IMR-90 (cell line): Measurements from ENCODE around the gene ZNF454. TPM values are rescaled to one million over a fixed set of nuclear protein-coding genes. Genes with fewer than 3 reads are reported as not detected.

ENCODE experiments used
- ATAC-seq: fragments of 200-7000 bp; cut with Tn5 transposase; 2 replicates; pipeline ENCODE4 v1.9.1; 2020; ENCODE audit warnings: low read depth, mild to moderate bottlenecking, moderate library complexity
- BruUV-seq: library from RNA; stranded (reverse); fragments of 400-500 nt; replicated peaks from 2 replicates; lab custom pipeline; 2021; lab: Mats Ljungman, UMichigan
- CTCF ChIA-PET: fragments of 300-600 bp; formaldehyde crosslinking; extraction: SDS; loops from one replicate; lab custom pipeline; 2021; ENCODE audit warnings: antibody characterized with exemption; lab: Yijun Ruan, JAX
- POLR2A ChIA-PET: fragments of 300-600 bp; sonication (Branson Sonifier 250); formaldehyde crosslinking; loops from one replicate; lab custom pipeline; 2022; ENCODE audit warnings: antibody characterized with exemption; ENCODE audit not compliant: unreplicated experiment; lab: Charles Lee
- DNase-seq: peaks from one replicate; pipeline ENCODE4 v3.0.0; 2013
- H2AFZ ChIP-seq: replicated peaks from 2 replicates; pipeline ENCODE3; 2013; ENCODE audit warnings: low read length, mild to moderate bottlenecking; ENCODE audit not compliant: poor library complexity
- H2AK5ac ChIP-seq: 2 replicates; pipeline ENCODE4 v1.6.1; 2013; ENCODE audit warnings: low read depth, low read length, inconsistent platforms
- H2AK9ac ChIP-seq: replicated peaks from 2 replicates; pipeline ENCODE3; 2013; ENCODE audit warnings: mild to moderate bottlenecking, low read depth, low read length, moderate library complexity; ENCODE audit not compliant: poor library complexity
- H2BK120ac ChIP-seq: 2 replicates; pipeline ENCODE4 v1.6.1; 2013; ENCODE audit warnings: low read depth, low read length, inconsistent platforms
- H2BK15ac ChIP-seq: 3 replicates; pipeline ENCODE4 v1.6.1; 2013; ENCODE audit warnings: low read depth, low read length, inconsistent platforms
- H2BK20ac ChIP-seq: 2 replicates; pipeline ENCODE4 v1.6.1; 2013; ENCODE audit warnings: low read depth, mild to moderate bottlenecking, inconsistent platforms, low read length, moderate library complexity
- H2BK5ac ChIP-seq: 2 replicates; pipeline ENCODE4 v1.6.1; 2013; ENCODE audit warnings: mild to moderate bottlenecking, low read depth, low read length, inconsistent platforms; ENCODE audit not compliant: poor library complexity, severe bottlenecking
- H3K14ac ChIP-seq: replicated peaks from 2 replicates; pipeline ENCODE4 v1.6.1; 2013; ENCODE audit warnings: low read depth, low read length, inconsistent platforms
- H3K18ac ChIP-seq: 2 replicates; pipeline ENCODE4 v1.6.1; 2013; ENCODE audit warnings: low read depth, low read length, control low read depth
- H3K23ac ChIP-seq: 2 replicates; pipeline ENCODE4 v1.6.1; 2013; ENCODE audit warnings: low read depth, low read length, inconsistent platforms
- H3K27ac ChIP-seq: 2 replicates; pipeline ENCODE4 v1.5.1; 2013; ENCODE audit warnings: mild to moderate bottlenecking, control low read depth, low read length; ENCODE audit not compliant: insufficient read depth
- H3K27me3 ChIP-seq: 2 replicates; pipeline ENCODE4 v1.6.1; 2013; ENCODE audit warnings: low read length; ENCODE audit not compliant: control insufficient read depth, insufficient read depth
- H3K36me3 ChIP-seq: 2 replicates; pipeline ENCODE4 v1.6.1; 2013; ENCODE audit warnings: low read length, mixed read lengths; ENCODE audit not compliant: control insufficient read depth, insufficient read depth
- H3K4ac ChIP-seq: 2 replicates; pipeline ENCODE4 v1.6.1; 2013; ENCODE audit warnings: low read depth, low read length, inconsistent platforms
- H3K4me1 ChIP-seq: 2 replicates; pipeline ENCODE4 v1.6.1; 2013; ENCODE audit warnings: low read length, mixed read lengths; ENCODE audit not compliant: control insufficient read depth, insufficient read depth
- H3K4me2 ChIP-seq: 2 replicates; pipeline ENCODE4 v1.6.1; 2013; ENCODE audit warnings: low read depth, mild to moderate bottlenecking, control low read depth, low read length, moderate library complexity
- H3K4me3 ChIP-seq: 2 replicates; pipeline ENCODE4 v1.5.1; 2013; ENCODE audit warnings: low read depth, mild to moderate bottlenecking, control low read depth, low read length, moderate library complexity; ENCODE audit not compliant: insufficient read depth
- H3K56ac ChIP-seq: 2 replicates; pipeline ENCODE4 v1.6.1; 2013; ENCODE audit warnings: low read length, inconsistent platforms; ENCODE audit not compliant: insufficient read depth; ENCODE audit errors: extremely low read depth
- H3K79me1 ChIP-seq, 2 experiments: 2 replicates each; pipeline ENCODE4 v1.6.1; 2013; ENCODE audit warnings: low read length in 2 of 2, inconsistent platforms in 1 of 2, low read depth in 1 of 2
- H3K9ac ChIP-seq: 2 replicates; pipeline ENCODE4 v1.6.1; 2013; ENCODE audit warnings: low read depth, low read length, control low read depth
- H3K9me1 ChIP-seq: 2 replicates; pipeline ENCODE4 v1.6.1; 2013; ENCODE audit warnings: low read length, inconsistent platforms; ENCODE audit not compliant: insufficient read depth
- H3K9me3 ChIP-seq: 2 replicates; pipeline ENCODE4 v1.6.1; 2013; ENCODE audit warnings: low read length; ENCODE audit not compliant: control insufficient read depth, insufficient read depth
- H4K20me1 ChIP-seq: 2 replicates; pipeline ENCODE4 v1.6.1; 2013; ENCODE audit warnings: low read length, inconsistent platforms; ENCODE audit not compliant: insufficient read depth
- H4K5ac ChIP-seq: 2 replicates; pipeline ENCODE4 v1.6.1; 2013; ENCODE audit warnings: mild to moderate bottlenecking, low read depth, low read length, control low read depth
- H4K8ac ChIP-seq, 2 experiments: 2 replicates each; pipeline ENCODE4 v1.6.1; 2013; ENCODE audit warnings: low read depth in 2 of 2, low read length in 2 of 2, control low read depth in 1 of 2, inconsistent platforms in 1 of 2
- H4K91ac ChIP-seq: 2 replicates; pipeline ENCODE4 v1.6.1; 2013; ENCODE audit warnings: low read depth, low read length, inconsistent platforms; ENCODE audit not compliant: insufficient read depth
- CTCF ChIP-seq: conservative IDR thresholded peaks from 2 replicates; pipeline ENCODE4 v1.5.1; 2012; ENCODE audit warnings: mild to moderate bottlenecking, low read depth, low read length, improper control_type of control experiment
- MAZ ChIP-seq: IDR thresholded peaks from 2 replicates; pipeline ENCODE4 v1.6.1; 2012; ENCODE audit warnings: low read depth, mild to moderate bottlenecking, low read length, improper control_type of control experiment, moderate library complexity, borderline replicate concordance
- RFX5 ChIP-seq: IDR thresholded peaks from 2 replicates; pipeline ENCODE4 v1.8.0; 2012; ENCODE audit warnings: low read depth, mild to moderate bottlenecking, low read length, moderate library complexity
- USF2 ChIP-seq: fragments of 150-350 bp; IDR thresholded peaks from 2 replicates; pipeline ENCODE4 v1.6.1; 2017; ENCODE audit warnings: mild to moderate bottlenecking, antibody characterized with exemption, low read length, low read depth
- WGBS, 2 experiments: methylation state at CpG; one replicate each; pipeline versions ENCODE4 v1.1.5 to v1.1.7; 2013; ENCODE audit warnings: missing lambda C conversion rate in 2 of 2; ENCODE audit not compliant: insufficient read length in 1 of 2; ENCODE audit errors: extremely low coverage in 2 of 2; 5-methylcytosine and 5-hydroxymethylcytosine counted together
- dilution Hi-C: fragments of 300-500 bp; cut with HindIII; formaldehyde crosslinking; loops from one replicate; pipeline ENCODE4 v1.14.3; 2018; ENCODE audit warnings: low sequenced_read_pairs; ENCODE audit not compliant: unreplicated experiment
- in situ Hi-C: fragments of 300-500 bp; cut with MboI; formaldehyde crosslinking; loops from 3 replicates; pipeline ENCODE4 v1.14.3; 2019; ENCODE audit warnings: low sequenced_read_pairs, inconsistent platforms, mixed read lengths
- intact Hi-C: fragments of 100-400 bp; cut with micrococcal nuclease; formaldehyde crosslinking; loops from 2 replicates; pipeline ENCODE4 v1.10.0; 2022
- polyA plus RNA-seq, 3 experiments: library from polyadenylated mRNA; depleted of rRNA; stranded (reverse); fragments of >200 nt; gene quantifications; 2 replicates each; pipeline ENCODE4 v1.2.3, GENCODE V29; 2012; ENCODE audit warnings: low replicate concordance in 1 of 3
- total RNA-seq: library from RNA; depleted of rRNA; stranded (reverse); fragments of >200 nt; gene quantifications from 2 replicates; pipeline ENCODE4 v1.2.3, GENCODE V29; 2012

Gene ZNF454
- total and polyA plus RNA-seq, 2 of the 4 experiments (the other 2 are of a cell fraction): 0.12 to 0.18 TPM

- in situ Hi-C loops (no loop called here), intact Hi-C loops (no loop called here), dilution Hi-C loops (no loop called here)
- no peaks in the 10 kb centered on the region for H4K20me1 ChIP-seq
- no peak overlapping the region for H4K91ac ChIP-seq
- H2AFZ ChIP-seq: peak overlapping the region; percentile 33
- no peak overlapping the region for H3K4me3 ChIP-seq
- H2AK9ac ChIP-seq: no peak overlapping the region
- no peaks in the 10 kb centered on the region for H3K27me3 ChIP-seq
- H3K79me1 ChIP-seq: no peaks in the 10 kb centered on the region
- no peaks in the 10 kb centered on the region for H3K4me1 ChIP-seq
- H3K18ac ChIP-seq: no peak overlapping the region
- no peak overlapping the region for H2BK5ac ChIP-seq
- no peaks in the 10 kb centered on the region for H3K36me3 ChIP-seq
- 82% methylated on average over 14 of the region's 17 CpGs; no CpG with 5 or more reads in 1 of the 2 experiments for WGBS, 2 experiments
- DNase-seq (no peak), ATAC-seq (no peak)
- H3K56ac ChIP-seq: no peak overlapping the region
- H3K9ac ChIP-seq: no peak overlapping the region
- H3K23ac ChIP-seq: no peak overlapping the region
- H2BK20ac ChIP-seq: no peak overlapping the region
- no peaks in the 10 kb centered on the region for H3K9me1 ChIP-seq
- H2BK15ac ChIP-seq: no peak overlapping the region
- peaks cover 61% of the 10 kb centered on the region for H3K9me3 ChIP-seq
- no peak overlapping the region for H4K5ac ChIP-seq
- H3K27ac ChIP-seq: no peak overlapping the region
- ChIA-PET POLR2A (no interaction called here), CTCF (no interaction called here)
- BruUV-seq: no TSS peak
- no peak overlapping the region for H3K4ac ChIP-seq
- TF ChIP-seq USF2 (no peak), CTCF (no peak), RFX5 (no peak), MAZ (no peak)
- no peak overlapping the region for H2AK5ac ChIP-seq
- H4K8ac ChIP-seq: no peak overlapping the region
- H3K4me2 ChIP-seq: no peak overlapping the region
- H3K14ac ChIP-seq: no peak overlapping the region
- no peak overlapping the region for H2BK120ac ChIP-seq
Observed at GRCh38 chr5:178982941-178983340, 41.9 kb downstream of the ZNF454 start.
